IMR-90 (cell line): ENCODE measurements around the gene LRFN4. TPM values are rescaled to one million over a fixed set of nuclear protein-coding genes. Genes with fewer than 3 reads are reported as not detected.

Experiments used
- ATAC-seq: fragments of 200-7000 bp; cut with Tn5 transposase; 2 replicates; pipeline ENCODE4 v1.9.1; 2020; ENCODE audit warnings: low read depth, mild to moderate bottlenecking, moderate library complexity
- BruUV-seq: library from RNA; stranded (reverse); fragments of 400-500 nt; replicated peaks from 2 replicates; lab custom pipeline; 2021; lab: Mats Ljungman, UMichigan
- CTCF ChIA-PET: fragments of 300-600 bp; formaldehyde crosslinking; extraction: SDS; loops from one replicate; lab custom pipeline; 2021; ENCODE audit warnings: antibody characterized with exemption; lab: Yijun Ruan, JAX
- POLR2A ChIA-PET: fragments of 300-600 bp; sonication (Branson Sonifier 250); formaldehyde crosslinking; loops from one replicate; lab custom pipeline; 2022; ENCODE audit warnings: antibody characterized with exemption; ENCODE audit not compliant: unreplicated experiment; lab: Charles Lee
- DNase-seq: peaks from one replicate; pipeline ENCODE4 v3.0.0; 2013
- H2AFZ ChIP-seq: replicated peaks from 2 replicates; pipeline ENCODE3; 2013; ENCODE audit warnings: low read length, mild to moderate bottlenecking; ENCODE audit not compliant: poor library complexity
- H2AK5ac ChIP-seq: 2 replicates; pipeline ENCODE4 v1.6.1; 2013; ENCODE audit warnings: low read depth, low read length, inconsistent platforms
- H2AK9ac ChIP-seq: replicated peaks from 2 replicates; pipeline ENCODE3; 2013; ENCODE audit warnings: mild to moderate bottlenecking, low read depth, low read length, moderate library complexity; ENCODE audit not compliant: poor library complexity
- H2BK120ac ChIP-seq: 2 replicates; pipeline ENCODE4 v1.6.1; 2013; ENCODE audit warnings: low read depth, low read length, inconsistent platforms
- H2BK15ac ChIP-seq: 3 replicates; pipeline ENCODE4 v1.6.1; 2013; ENCODE audit warnings: low read depth, low read length, inconsistent platforms
- H2BK20ac ChIP-seq: 2 replicates; pipeline ENCODE4 v1.6.1; 2013; ENCODE audit warnings: low read depth, mild to moderate bottlenecking, inconsistent platforms, low read length, moderate library complexity
- H2BK5ac ChIP-seq: 2 replicates; pipeline ENCODE4 v1.6.1; 2013; ENCODE audit warnings: mild to moderate bottlenecking, low read depth, low read length, inconsistent platforms; ENCODE audit not compliant: poor library complexity, severe bottlenecking
- H3K14ac ChIP-seq: replicated peaks from 2 replicates; pipeline ENCODE4 v1.6.1; 2013; ENCODE audit warnings: low read depth, low read length, inconsistent platforms
- H3K18ac ChIP-seq: 2 replicates; pipeline ENCODE4 v1.6.1; 2013; ENCODE audit warnings: low read depth, low read length, control low read depth
- H3K23ac ChIP-seq: 2 replicates; pipeline ENCODE4 v1.6.1; 2013; ENCODE audit warnings: low read depth, low read length, inconsistent platforms
- H3K27ac ChIP-seq: 2 replicates; pipeline ENCODE4 v1.5.1; 2013; ENCODE audit warnings: mild to moderate bottlenecking, control low read depth, low read length; ENCODE audit not compliant: insufficient read depth
- H3K27me3 ChIP-seq: 2 replicates; pipeline ENCODE4 v1.6.1; 2013; ENCODE audit warnings: low read length; ENCODE audit not compliant: control insufficient read depth, insufficient read depth
- H3K36me3 ChIP-seq: 2 replicates; pipeline ENCODE4 v1.6.1; 2013; ENCODE audit warnings: low read length, mixed read lengths; ENCODE audit not compliant: control insufficient read depth, insufficient read depth
- H3K4ac ChIP-seq: 2 replicates; pipeline ENCODE4 v1.6.1; 2013; ENCODE audit warnings: low read depth, low read length, inconsistent platforms
- H3K4me1 ChIP-seq: 2 replicates; pipeline ENCODE4 v1.6.1; 2013; ENCODE audit warnings: low read length, mixed read lengths; ENCODE audit not compliant: control insufficient read depth, insufficient read depth
- H3K4me2 ChIP-seq: 2 replicates; pipeline ENCODE4 v1.6.1; 2013; ENCODE audit warnings: low read depth, mild to moderate bottlenecking, control low read depth, low read length, moderate library complexity
- H3K4me3 ChIP-seq: 2 replicates; pipeline ENCODE4 v1.5.1; 2013; ENCODE audit warnings: low read depth, mild to moderate bottlenecking, control low read depth, low read length, moderate library complexity; ENCODE audit not compliant: insufficient read depth
- H3K56ac ChIP-seq: 2 replicates; pipeline ENCODE4 v1.6.1; 2013; ENCODE audit warnings: low read length, inconsistent platforms; ENCODE audit not compliant: insufficient read depth; ENCODE audit errors: extremely low read depth
- H3K79me1 ChIP-seq, 2 experiments: 2 replicates each; pipeline ENCODE4 v1.6.1; 2013; ENCODE audit warnings: low read length in 2 of 2, inconsistent platforms in 1 of 2, low read depth in 1 of 2
- H3K9ac ChIP-seq: 2 replicates; pipeline ENCODE4 v1.6.1; 2013; ENCODE audit warnings: low read depth, low read length, control low read depth
- H3K9me1 ChIP-seq: 2 replicates; pipeline ENCODE4 v1.6.1; 2013; ENCODE audit warnings: low read length, inconsistent platforms; ENCODE audit not compliant: insufficient read depth
- H3K9me3 ChIP-seq: 2 replicates; pipeline ENCODE4 v1.6.1; 2013; ENCODE audit warnings: low read length; ENCODE audit not compliant: control insufficient read depth, insufficient read depth
- H4K20me1 ChIP-seq: 2 replicates; pipeline ENCODE4 v1.6.1; 2013; ENCODE audit warnings: low read length, inconsistent platforms; ENCODE audit not compliant: insufficient read depth
- H4K5ac ChIP-seq: 2 replicates; pipeline ENCODE4 v1.6.1; 2013; ENCODE audit warnings: mild to moderate bottlenecking, low read depth, low read length, control low read depth
- H4K8ac ChIP-seq, 2 experiments: 2 replicates each; pipeline ENCODE4 v1.6.1; 2013; ENCODE audit warnings: low read depth in 2 of 2, low read length in 2 of 2, control low read depth in 1 of 2, inconsistent platforms in 1 of 2
- H4K91ac ChIP-seq: 2 replicates; pipeline ENCODE4 v1.6.1; 2013; ENCODE audit warnings: low read depth, low read length, inconsistent platforms; ENCODE audit not compliant: insufficient read depth
- MAFK ChIP-seq: IDR thresholded peaks from 2 replicates; pipeline ENCODE4 v1.6.1; 2012; ENCODE audit warnings: low read depth, low read length, improper control_type of control experiment
- MAZ ChIP-seq: IDR thresholded peaks from 2 replicates; pipeline ENCODE4 v1.6.1; 2012; ENCODE audit warnings: low read depth, mild to moderate bottlenecking, low read length, improper control_type of control experiment, moderate library complexity, borderline replicate concordance
- MXI1 ChIP-seq: IDR thresholded peaks from 2 replicates; pipeline ENCODE4 v1.6.1; 2012; ENCODE audit warnings: low read depth, mild to moderate bottlenecking, low read length, moderate library complexity, borderline replicate concordance
- RAD21 ChIP-seq: IDR thresholded peaks from 2 replicates; pipeline ENCODE4 v1.6.1; 2012; ENCODE audit warnings: low read length, improper control_type of control experiment
- RCOR1 ChIP-seq: IDR thresholded peaks from 2 replicates; pipeline ENCODE4 v1.6.1; 2012; ENCODE audit warnings: mild to moderate bottlenecking, low read length, improper control_type of control experiment; ENCODE audit not compliant: insufficient replicate concordance
- SMC3 ChIP-seq: fragments of 150-350 bp; IDR thresholded peaks from 2 replicates; pipeline ENCODE4 v1.6.1; 2016; ENCODE audit warnings: low read depth, mild to moderate bottlenecking, antibody characterized with exemption, low read length, moderate library complexity
- WGBS, 2 experiments: methylation state at CpG; one replicate each; pipeline versions ENCODE4 v1.1.5 to v1.1.7; 2013; ENCODE audit warnings: missing lambda C conversion rate in 2 of 2; ENCODE audit not compliant: insufficient read length in 1 of 2; ENCODE audit errors: extremely low coverage in 2 of 2; 5-methylcytosine and 5-hydroxymethylcytosine counted together
- dilution Hi-C: fragments of 300-500 bp; cut with HindIII; formaldehyde crosslinking; loops from one replicate; pipeline ENCODE4 v1.14.3; 2018; ENCODE audit warnings: low sequenced_read_pairs; ENCODE audit not compliant: unreplicated experiment
- in situ Hi-C: fragments of 300-500 bp; cut with MboI; formaldehyde crosslinking; loops from 3 replicates; pipeline ENCODE4 v1.14.3; 2019; ENCODE audit warnings: low sequenced_read_pairs, inconsistent platforms, mixed read lengths
- intact Hi-C: fragments of 100-400 bp; cut with micrococcal nuclease; formaldehyde crosslinking; loops from 2 replicates; pipeline ENCODE4 v1.10.0; 2022
- polyA plus RNA-seq, 3 experiments: library from polyadenylated mRNA; depleted of rRNA; stranded (reverse); fragments of >200 nt; gene quantifications; 2 replicates each; pipeline ENCODE4 v1.2.3, GENCODE V29; 2012; ENCODE audit warnings: low replicate concordance in 1 of 3
- total RNA-seq: library from RNA; depleted of rRNA; stranded (reverse); fragments of >200 nt; gene quantifications from 2 replicates; pipeline ENCODE4 v1.2.3, GENCODE V29; 2012
- TF ChIP-seq, protein P1 (sequence below): fragments of 150-350 bp; IDR thresholded peaks from 2 replicates; pipeline ENCODE4 v1.6.1; 2016; ENCODE audit warnings: low read depth, mild to moderate bottlenecking, low read length, moderate library complexity, borderline replicate concordance

LRFN4 gene
- total and polyA plus RNA-seq, 2 of the 4 experiments (the other 2 are of a cell fraction) = 6.1 to 18.9 TPM

DNA sequence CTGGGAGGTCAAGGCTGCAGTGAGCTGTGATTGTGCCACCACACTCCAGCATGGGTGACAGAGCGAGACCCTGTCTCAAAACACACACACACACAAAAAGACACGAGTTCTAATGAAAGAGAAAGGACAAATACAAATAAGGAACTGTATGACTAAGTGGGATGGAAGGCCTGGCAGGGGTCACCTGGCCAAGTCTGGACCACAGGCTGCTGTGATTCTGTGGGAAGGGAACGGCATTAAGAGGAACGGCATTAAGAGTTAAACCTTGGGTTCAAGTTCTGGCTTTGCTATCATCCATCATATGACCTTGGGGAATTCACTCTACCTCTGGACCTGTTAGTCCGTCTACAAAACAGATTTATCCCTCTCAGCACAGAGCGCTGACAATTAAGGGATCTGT lies 47.7 kb downstream of the LRFN4 start:
- Histone ChIP-seq H3K9me1 (peaks cover 32% of the 10 kb centered on the region), H3K14ac (peak overlapping the region; percentile 31; the same call in 1 of the 2 replicates), H2BK15ac (no peak overlapping the region; the same call in 2 of the 3 replicates), H3K27ac (no peak overlapping the region), H2AFZ (peak overlapping the region; percentile 37), H2AK9ac (no peak overlapping the region), H3K18ac (no peak overlapping the region), H3K9ac (no peak overlapping the region), H2BK5ac (no peak overlapping the region), H3K4me2 (no peak overlapping the region), H3K36me3 (peaks cover 2% of the 10 kb centered on the region; the same call in 1 of the 2 replicates), H3K4me3 (no peak overlapping the region), H4K8ac (no peak overlapping the region; a peak in 2 of 4 replicates), H3K4me1 (peaks cover 23% of the 10 kb centered on the region), H3K9me3 (no peaks in the 10 kb centered on the region), H3K56ac (no peak overlapping the region), H3K79me1 (peaks cover 0 to 29% of the 10 kb centered on the region in 2 experiments; a peak in 2 of 4 replicates), H2BK20ac (peak overlapping the region; percentile 27), H2BK120ac (no peak overlapping the region), H4K20me1 (no peaks in the 10 kb centered on the region; the same call in 1 of the 2 replicates), H3K4ac (no peak overlapping the region), H2AK5ac (peak overlapping the region; percentile 18; the same call in 1 of the 2 replicates), H3K23ac (no peak overlapping the region), H4K91ac (no peak overlapping the region), H3K27me3 (no peaks in the 10 kb centered on the region), H4K5ac (no peak overlapping the region)
- no CpG with 5 or more reads among the region's 6 CpGs for WGBS, 2 experiments
- ATAC-seq (no peak), DNase-seq (no peak)
- in situ Hi-C loops = no loop called here
- ChIA-PET CTCF (no interaction called here), POLR2A (no interaction called here)
- TF ChIP-seq MAZ (no peak), RAD21 (no peak), MAFK (no peak), RCOR1 (no peak), MXI1 (no peak), SMC3 (no peak)
- TF ChIP-seq, protein P1, sequence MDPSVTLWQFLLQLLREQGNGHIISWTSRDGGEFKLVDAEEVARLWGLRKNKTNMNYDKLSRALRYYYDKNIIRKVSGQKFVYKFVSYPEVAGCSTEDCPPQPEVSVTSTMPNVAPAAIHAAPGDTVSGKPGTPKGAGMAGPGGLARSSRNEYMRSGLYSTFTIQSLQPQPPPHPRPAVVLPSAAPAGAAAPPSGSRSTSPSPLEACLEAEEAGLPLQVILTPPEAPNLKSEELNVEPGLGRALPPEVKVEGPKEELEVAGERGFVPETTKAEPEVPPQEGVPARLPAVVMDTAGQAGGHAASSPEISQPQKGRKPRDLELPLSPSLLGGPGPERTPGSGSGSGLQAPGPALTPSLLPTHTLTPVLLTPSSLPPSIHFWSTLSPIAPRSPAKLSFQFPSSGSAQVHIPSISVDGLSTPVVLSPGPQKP = no peak
- dilution Hi-C loops = no loop called here
- no TSS peak for BruUV-seq
- intact Hi-C loops = no loop called here
